DLD1 (cell line): Measurements from ENCODE around the gene IL5.
"Not testable (repeated sequence)": the region's sequence is repeated elsewhere in the genome, so short reads cannot be mapped to it uniquely, and the experiment has no call there.

ENCODE experiments used
- in situ Hi-C: cut with HindIII; loops from 2 replicates; pipeline ENCODE4 v1.10.0; 2017; ENCODE audit warnings: low sequenced_read_pairs

Gene IL5

DNA sequence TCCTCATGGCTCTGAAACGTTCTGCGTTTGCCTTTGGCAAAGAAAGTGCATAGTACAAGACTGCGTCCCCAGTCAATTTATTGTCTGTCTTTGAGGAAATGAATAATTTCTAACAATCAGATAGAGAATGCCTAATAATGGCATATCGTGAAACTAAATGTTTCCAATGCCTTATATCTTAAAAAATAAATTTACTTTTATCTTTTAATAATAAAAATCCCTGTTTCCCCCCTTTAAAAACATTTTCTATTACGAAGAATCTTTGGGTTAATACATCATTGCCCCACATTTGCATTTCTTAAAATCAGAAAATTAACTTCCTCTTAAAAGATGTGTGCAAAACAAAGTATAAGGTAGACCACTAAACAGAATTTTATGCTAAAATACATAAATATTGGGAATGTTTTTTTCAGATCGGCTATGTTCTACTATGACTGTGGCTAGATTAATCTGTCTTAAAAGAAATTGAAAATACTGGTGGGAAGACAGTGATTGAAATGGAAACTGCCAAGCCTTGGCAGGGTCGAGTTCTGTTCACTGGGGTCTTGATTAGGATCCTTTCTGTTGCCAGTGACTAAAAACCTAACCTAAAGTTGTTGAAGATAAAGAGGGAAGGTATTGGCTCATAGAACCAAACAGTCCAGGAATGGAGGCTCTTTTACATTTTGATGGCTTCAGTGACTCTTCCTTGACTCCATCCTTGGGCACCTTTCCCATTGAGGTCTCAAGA is at the start of gene IL5:
TSS of gene IL5 (minus strand) at position 51 of the 730 bp plus-strand sequence. CDS start at position 7, 44 bp downstream.
- in situ Hi-C loops = no loop called here

DNA sequence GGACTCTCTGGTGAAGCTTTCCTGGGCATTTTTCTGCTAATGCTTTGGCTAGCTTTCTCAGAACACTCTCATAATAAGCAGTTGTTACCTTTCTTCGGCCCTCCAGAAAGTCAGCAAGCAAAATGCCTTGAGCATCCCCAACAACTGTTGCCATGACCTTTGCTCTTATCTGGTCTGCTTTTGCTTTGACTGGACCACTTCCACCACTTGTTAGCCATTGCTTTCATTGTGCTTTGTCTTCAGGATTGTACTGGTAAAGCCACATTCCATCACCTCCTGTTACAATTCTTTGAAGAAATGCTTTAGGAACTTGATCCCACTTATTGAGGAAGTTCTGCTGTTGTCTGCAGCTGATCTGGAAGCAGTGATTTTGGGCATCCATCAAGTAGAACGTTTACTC is 49.2 kb upstream of the IL5 start:
- in situ Hi-C loops = no loop called here

GRCh38 chr5:132591145-132591544 is 47.8 kb upstream of the IL5 start:
- in situ Hi-C loops = no loop called here

- in situ Hi-C loops = no loop called here
These were observed 46.1 kb upstream of the IL5 start for GRCh38 chr5:132589467-132589866.

- in situ Hi-C loops = no loop called here
These were observed 42.7 kb upstream of the IL5 start for GRCh38 chr5:132586063-132586462.

DNA sequence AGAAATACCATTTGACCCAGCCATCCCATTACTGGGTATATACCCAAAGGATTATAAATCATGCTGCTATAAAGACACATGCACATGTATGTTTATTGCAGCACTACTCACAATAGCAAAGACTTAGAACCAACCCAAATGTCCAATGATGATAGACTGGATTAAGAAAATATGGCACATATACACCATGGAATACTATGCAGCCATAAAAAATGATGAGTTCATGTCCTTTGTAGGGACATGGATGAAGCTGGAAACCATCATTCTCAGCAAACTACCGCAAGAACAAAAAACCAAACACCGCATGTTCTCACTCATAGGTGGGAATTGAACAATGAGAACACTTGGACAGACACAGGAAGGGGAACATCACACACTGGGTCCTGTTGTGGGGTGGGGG is 41.2 kb upstream of the IL5 start:
- in situ Hi-C loops = not testable (repeated sequence)

- in situ Hi-C loops = no loop called here
These were observed 32.8 kb upstream of the IL5 start for GRCh38 chr5:132576123-132576522.

- in situ Hi-C loops = no loop called here
These were observed 23.3 kb upstream of the IL5 start for GRCh38 chr5:132566657-132567056.

DNA sequence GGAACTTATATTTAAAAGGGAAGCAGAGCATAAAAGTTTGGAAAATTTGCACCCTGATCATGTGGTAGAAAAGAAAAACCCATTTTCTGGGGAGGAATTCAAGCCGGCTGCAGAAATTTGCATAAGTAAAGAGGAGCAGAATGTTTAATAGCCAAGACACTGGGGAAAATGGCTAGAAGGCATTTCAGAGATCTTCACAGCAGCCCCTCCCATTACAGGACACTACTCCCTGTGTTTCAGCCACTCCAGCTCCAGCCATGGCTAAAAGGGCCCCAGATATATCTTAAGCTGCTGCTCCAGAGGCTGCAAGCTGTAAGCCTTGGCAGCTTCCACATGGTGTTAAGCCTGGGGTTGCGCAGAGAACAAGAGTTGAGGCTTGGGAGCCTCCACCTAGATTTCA is 21.2 kb upstream of the IL5 start:
- in situ Hi-C loops = not testable (repeated sequence)

DNA sequence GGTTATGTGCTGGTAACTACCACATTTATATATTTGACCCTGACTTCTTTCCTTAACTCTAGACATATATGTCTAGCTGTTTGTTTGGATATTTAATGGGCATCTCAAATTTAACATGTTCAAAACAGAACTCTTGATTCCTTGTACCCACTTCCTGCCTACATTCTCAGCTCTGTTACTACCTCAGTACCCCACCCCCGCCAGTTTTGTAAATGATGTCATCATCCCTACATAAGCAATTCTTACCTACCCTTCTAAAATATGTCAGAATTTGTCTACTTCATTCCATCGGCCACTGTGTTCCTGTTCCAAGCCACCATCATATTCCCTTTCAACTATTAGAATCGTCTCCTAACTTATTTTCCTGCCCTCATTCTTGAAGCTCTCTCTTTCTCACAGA is 18.3 kb upstream of the IL5 start:
- in situ Hi-C loops = no loop called here

DNA sequence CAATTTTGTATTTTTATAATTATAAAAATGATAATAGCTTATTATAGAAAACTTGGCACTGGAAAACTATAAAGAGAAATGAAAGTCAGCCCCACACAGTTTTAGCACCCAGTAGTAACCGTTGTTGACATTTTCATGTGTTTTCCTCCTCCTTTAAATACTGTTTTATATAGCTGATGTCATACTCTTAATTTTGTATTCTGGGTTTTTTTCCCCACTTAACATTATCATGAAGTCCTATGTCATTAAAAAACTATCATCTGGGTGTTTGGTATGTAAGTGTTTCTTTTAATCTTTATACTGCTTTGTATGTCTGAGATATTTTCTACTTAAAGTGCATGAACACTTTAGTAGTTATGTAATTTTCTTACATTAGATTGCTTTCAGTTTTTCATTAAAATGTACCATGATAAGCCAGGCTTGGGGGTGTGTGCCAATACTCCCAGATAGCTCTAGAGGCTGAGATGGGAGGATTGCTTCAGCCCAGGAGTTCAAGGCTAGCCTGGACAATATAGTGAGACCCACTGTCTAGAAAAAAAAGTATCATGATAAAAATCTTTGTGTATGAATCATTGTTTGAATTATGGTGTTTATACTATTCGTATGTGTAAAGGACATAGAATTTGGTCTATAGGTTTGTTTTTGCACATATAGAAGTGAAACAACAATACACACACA is 16.2 kb upstream of the IL5 start:
- in situ Hi-C loops = no loop called here

- in situ Hi-C loops = no loop called here
These were observed 14.3 kb upstream of the IL5 start for GRCh38 chr5:132557478-132558172.

GRCh38 chr5:132556763-132557477 is 13.6 kb upstream of the IL5 start, which contains the start of gene RAD50:
Gene RAD50, plus strand, starts transcription at chr5:132556977. Its CDS starts 348 bp downstream, at chr5:132557325.
- in situ Hi-C loops = no loop called here

GRCh38 chr5:132556153-132556762 is 12.9 kb upstream of the IL5 start:
- in situ Hi-C loops = no loop called here

DNA sequence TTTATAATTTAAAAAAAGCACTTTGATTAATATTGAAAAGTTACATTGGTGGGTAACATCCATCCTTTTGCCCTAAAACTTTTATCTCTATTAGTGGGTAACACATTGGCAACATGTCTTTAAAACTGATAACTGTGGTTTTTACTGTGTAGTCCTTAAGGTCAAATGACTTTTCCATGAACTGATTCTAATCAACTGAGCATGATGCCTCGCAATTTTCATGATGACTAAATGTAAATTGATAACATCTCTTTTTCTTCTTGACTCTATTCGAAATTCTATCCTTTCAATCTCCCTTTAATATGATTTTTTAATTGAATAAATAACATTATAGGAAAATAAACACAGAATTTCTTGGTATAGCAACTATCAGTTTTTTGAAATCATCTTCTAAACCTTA is 6.3 kb upstream of the IL5 start:
- in situ Hi-C loops = no loop called here

DNA sequence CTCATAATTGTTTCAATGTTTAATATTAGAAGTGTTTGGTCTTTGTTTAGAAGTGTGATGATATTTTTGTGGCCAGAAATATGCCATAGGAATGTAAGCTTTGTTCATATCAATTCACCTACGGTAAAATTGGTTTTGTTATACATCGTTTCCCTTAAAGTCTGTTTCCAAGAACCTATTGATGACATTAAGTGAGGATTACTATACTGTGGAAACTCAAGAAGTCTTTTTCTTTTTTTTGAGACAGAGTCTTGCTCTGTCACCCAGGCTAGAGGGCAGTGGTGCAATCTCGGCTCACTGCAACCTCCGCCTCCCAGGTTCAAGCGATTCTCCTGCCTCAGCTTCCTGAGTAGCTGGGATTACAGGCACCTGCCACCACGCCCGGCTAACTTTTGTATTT is 5.5 kb upstream of the IL5 start:
- in situ Hi-C loops = not testable (repeated sequence)

DNA sequence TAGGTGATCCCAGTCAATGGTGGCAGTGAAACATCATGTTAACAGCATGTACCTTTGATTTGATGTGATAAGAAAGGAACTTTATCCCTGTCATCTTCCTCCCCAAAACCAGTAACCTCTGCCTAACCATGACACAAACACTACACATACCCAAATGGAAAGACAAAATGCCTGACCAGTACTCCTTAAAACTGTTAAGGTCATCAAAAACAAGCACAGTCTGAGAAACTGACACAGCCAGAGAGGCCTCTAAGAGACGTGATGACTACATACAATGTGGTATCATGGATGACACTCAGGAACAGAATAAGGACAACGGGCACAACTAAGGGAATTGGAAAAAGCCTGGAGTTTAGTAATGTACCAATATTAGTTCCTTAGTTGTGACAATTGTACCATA is 3.9 kb upstream of the IL5 start:
- in situ Hi-C loops = no loop called here

GRCh38 chr5:132546108-132546507 is 2.8 kb upstream of the IL5 start:
- in situ Hi-C loops = no loop called here

GRCh38 chr5:132540764-132541163 is 2.6 kb downstream of the IL5 start:
- in situ Hi-C loops = no loop called here

DNA sequence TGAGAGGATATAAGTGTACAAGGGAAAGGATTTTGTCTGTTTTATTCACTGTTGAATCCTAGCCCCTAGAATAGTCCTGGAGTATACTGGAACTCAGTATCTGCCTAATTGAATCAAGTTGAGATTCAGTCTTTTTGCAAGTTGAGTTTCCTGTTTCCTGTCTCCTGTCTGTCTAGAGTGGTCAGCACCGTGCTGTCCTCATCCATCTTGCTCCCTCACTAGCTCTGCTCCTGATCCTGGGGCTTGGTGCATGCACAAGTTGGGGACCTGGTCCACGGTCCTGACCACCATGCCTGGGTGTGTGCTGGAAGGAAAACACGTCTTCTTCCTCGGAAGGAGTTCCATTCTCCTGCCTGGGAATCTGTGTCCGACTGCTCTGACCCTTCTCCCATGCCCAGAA is 3.2 kb downstream of the IL5 start:
- in situ Hi-C loops = no loop called here

GRCh38 chr5:132539716-132540115 is 3.6 kb downstream of the IL5 start:
- in situ Hi-C loops = no loop called here
